ENCODE data around the gene JMJD7. TPM values are rescaled to one million over a fixed set of nuclear protein-coding genes. Genes with fewer than 3 reads are reported as not detected.

The JMJD7 gene
- total RNA-seq, 2 experiments from 2014 or later = 35.6 to 38.4 TPM

DNA sequence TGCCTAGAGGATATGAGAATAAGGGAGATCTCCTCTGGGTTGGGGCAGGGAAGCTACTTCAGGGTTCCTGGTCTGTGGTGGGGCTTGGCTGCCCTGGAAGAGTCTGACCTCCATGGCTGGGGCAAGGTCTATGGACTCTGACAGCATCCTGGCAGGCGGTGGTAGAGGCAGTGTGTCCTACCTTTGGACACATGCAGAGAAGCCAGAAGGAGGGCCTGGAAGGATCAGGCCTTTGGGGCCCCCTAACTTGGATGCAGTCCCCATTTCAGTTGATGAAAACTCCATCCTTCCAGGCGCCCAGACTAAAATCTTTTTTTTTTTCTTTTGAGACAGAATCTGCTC lies 55.6 kb downstream of the JMJD7 start:
- H3K36me3 ChIP-seq (ENCODE audit: insufficient read depth, low read length) = no peaks in the 10 kb centered on the region
- Mint-ChIP-seq H3K27ac (no peak overlapping the region), H3K4me3 (no peak overlapping the region), H3K36me3 (ENCODE audit: low read depth) (no peaks in the 10 kb centered on the region), H3K27me3 (peaks cover 15% of the 10 kb centered on the region), H3K4me1 (ENCODE audit: low read depth) (peaks cover 9% of the 10 kb centered on the region), H3K9me3 (no peaks in the 10 kb centered on the region)
- ChIA-PET CTCF (no interaction called here), POLR2A (interaction anchor here (1.2 kb wide), 1 partner anchor 110 kb away, joined by 4 read pairs; the partner anchor contains the start of gene MAPKBP1)
- no peak for DNase-seq
- intact Hi-C loops (cut with DNase I, micrococcal nuclease) = no loop called here
- peaks cover 0 to 3% of the 10 kb centered on the region in 2 experiments for H3K9me3 ChIP-seq (ENCODE audit: control insufficient read depth in 1 of 2, insufficient read depth in 1 of 2, low read length in 2 of 2)
- peaks cover 20% of the 10 kb centered on the region for H3K4me1 ChIP-seq (ENCODE audit: insufficient read depth, low read length)
- no peak overlapping the region for H3K4me3 ChIP-seq (ENCODE audit: low read length)
- TF ChIP-seq, protein P1, sequence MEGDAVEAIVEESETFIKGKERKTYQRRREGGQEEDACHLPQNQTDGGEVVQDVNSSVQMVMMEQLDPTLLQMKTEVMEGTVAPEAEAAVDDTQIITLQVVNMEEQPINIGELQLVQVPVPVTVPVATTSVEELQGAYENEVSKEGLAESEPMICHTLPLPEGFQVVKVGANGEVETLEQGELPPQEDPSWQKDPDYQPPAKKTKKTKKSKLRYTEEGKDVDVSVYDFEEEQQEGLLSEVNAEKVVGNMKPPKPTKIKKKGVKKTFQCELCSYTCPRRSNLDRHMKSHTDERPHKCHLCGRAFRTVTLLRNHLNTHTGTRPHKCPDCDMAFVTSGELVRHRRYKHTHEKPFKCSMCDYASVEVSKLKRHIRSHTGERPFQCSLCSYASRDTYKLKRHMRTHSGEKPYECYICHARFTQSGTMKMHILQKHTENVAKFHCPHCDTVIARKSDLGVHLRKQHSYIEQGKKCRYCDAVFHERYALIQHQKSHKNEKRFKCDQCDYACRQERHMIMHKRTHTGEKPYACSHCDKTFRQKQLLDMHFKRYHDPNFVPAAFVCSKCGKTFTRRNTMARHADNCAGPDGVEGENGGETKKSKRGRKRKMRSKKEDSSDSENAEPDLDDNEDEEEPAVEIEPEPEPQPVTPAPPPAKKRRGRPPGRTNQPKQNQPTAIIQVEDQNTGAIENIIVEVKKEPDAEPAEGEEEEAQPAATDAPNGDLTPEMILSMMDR (IDR thresholded peaks at IDR 0.05) = no peak
- no peak for ATAC-seq (ENCODE audit: poor library complexity)
- peaks cover 0 to 12% of the 10 kb centered on the region in 2 experiments for H3K27me3 ChIP-seq (ENCODE audit: control insufficient read depth in 1 of 2, insufficient read depth in 2 of 2, low read length in 2 of 2)
- H3K27ac ChIP-seq (ENCODE audit: low read depth in 1 of 2, low read length in 2 of 2) = no peak overlapping the region

DNA sequence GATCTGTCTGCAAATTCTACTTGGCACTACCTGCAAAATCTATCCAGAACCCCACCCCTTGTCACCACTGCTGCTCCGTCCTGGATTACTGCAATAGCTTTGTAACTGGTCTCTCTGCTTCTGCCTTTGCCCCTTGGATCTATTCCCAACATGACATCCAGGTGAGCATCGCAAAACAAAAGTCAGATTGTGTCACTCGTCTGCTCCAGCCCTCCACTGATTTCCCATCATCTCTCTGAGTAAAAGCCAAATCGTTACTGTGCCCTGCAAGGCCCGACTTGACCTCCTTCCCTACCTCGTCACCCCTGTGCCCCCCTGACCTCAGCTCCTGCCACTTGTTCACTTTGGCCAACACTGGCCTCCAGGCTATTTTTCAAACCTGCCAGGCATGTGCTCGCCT lies 56.6 kb downstream of the JMJD7 start:
- ATAC-seq (ENCODE audit: poor library complexity) (no peak), DNase-seq (no peak)
- peaks cover 0 to 12% of the 10 kb centered on the region in 2 experiments for H3K27me3 ChIP-seq (ENCODE audit: control insufficient read depth in 1 of 2, insufficient read depth in 2 of 2, low read length in 2 of 2)
- no peaks in the 10 kb centered on the region for H3K9me3 Mint-ChIP-seq
- no peaks in the 10 kb centered on the region for H3K36me3 Mint-ChIP-seq (ENCODE audit: low read depth)
- H3K4me1 Mint-ChIP-seq (ENCODE audit: low read depth) = peaks cover 19% of the 10 kb centered on the region
- CTCF ChIA-PET = no interaction called here
- TF ChIP-seq, protein P1 (IDR thresholded peaks at IDR 0.05) = no peak
- H3K27ac Mint-ChIP-seq = no peak overlapping the region
- POLR2A ChIA-PET = no interaction called here
- H3K27ac ChIP-seq (ENCODE audit: low read depth in 1 of 2, low read length in 2 of 2) = no peak overlapping the region
- no peaks in the 10 kb centered on the region for H3K36me3 ChIP-seq (ENCODE audit: insufficient read depth, low read length)
- H3K4me3 ChIP-seq (ENCODE audit: low read length) = no peak overlapping the region
- peaks cover 15% of the 10 kb centered on the region for H3K27me3 Mint-ChIP-seq
- H3K4me3 Mint-ChIP-seq = no peak overlapping the region
- H3K4me1 ChIP-seq (ENCODE audit: insufficient read depth, low read length) = peaks cover 30% of the 10 kb centered on the region
- H3K9me3 ChIP-seq (ENCODE audit: control insufficient read depth in 1 of 2, insufficient read depth in 1 of 2, low read length in 2 of 2) = peaks cover 0 to 6% of the 10 kb centered on the region in 2 experiments
- intact Hi-C loops (cut with DNase I, micrococcal nuclease) = no loop called here

DNA sequence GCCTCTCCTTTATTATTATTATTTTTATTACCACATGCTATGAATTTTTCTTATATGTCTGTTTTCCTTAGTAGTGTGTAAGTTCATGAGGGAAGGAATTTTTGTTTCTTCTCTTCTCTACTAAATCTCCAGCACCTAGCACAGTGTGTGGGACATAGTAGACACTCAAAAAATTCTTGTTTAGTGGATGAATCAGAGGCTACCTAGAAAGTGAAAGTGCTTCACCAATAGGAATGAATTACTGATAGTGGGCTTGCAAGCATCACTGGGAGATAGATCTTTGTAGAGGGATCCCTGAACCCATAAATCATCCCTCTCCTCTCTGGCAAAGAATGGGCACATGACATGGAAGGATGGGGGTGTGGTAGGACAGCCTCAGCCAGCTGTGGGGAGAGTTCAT lies 57.4 kb downstream of the JMJD7 start:
- H3K4me3 ChIP-seq (ENCODE audit: low read length) = no peak overlapping the region
- peaks cover 0 to 6% of the 10 kb centered on the region in 2 experiments for H3K9me3 ChIP-seq (ENCODE audit: control insufficient read depth in 1 of 2, insufficient read depth in 1 of 2, low read length in 2 of 2)
- Mint-ChIP-seq H3K36me3 (ENCODE audit: low read depth) (no peaks in the 10 kb centered on the region), H3K4me3 (no peak overlapping the region), H3K4me1 (ENCODE audit: low read depth) (peaks cover 20% of the 10 kb centered on the region), H3K9me3 (no peaks in the 10 kb centered on the region), H3K27ac (no peak overlapping the region), H3K27me3 (peaks cover 15% of the 10 kb centered on the region)
- H3K4me1 ChIP-seq (ENCODE audit: insufficient read depth, low read length) = peaks cover 32% of the 10 kb centered on the region
- POLR2A ChIA-PET = no interaction called here
- CTCF ChIA-PET = no interaction called here
- H3K27ac ChIP-seq (ENCODE audit: low read depth in 1 of 2, low read length in 2 of 2) = no peak overlapping the region
- H3K27me3 ChIP-seq (ENCODE audit: control insufficient read depth in 1 of 2, insufficient read depth in 2 of 2, low read length in 2 of 2) = peaks cover 0 to 12% of the 10 kb centered on the region in 2 experiments
- ATAC-seq (ENCODE audit: poor library complexity) = no peak
- DNase-seq = no peak
- TF ChIP-seq, protein P1 (IDR thresholded peaks at IDR 0.05) = no peak
- intact Hi-C loops (cut with DNase I, micrococcal nuclease) = no loop called here
- H3K36me3 ChIP-seq (ENCODE audit: insufficient read depth, low read length) = no peaks in the 10 kb centered on the region

Measured in CD4-positive, alpha-beta T cell (primary cell).